Calu3 (cell line): ENCODE data around the gene ZNF768. TPM values are rescaled to one million over a fixed set of nuclear protein-coding genes. Genes with fewer than 3 reads are reported as not detected.
A peak's percentile ranks its signal among the peaks of the same experiment; 100 is the strongest.

Experiments used
- BruUV-seq: library from RNA; stranded (reverse); fragments of 400-500 nt; replicated peaks from 2 replicates; lab custom pipeline; 2021; lab: Mats Ljungman, UMichigan
- CTCF ChIA-PET: fragments of 300-600 bp; sonication (Branson Sonifier 250); formaldehyde crosslinking; loops from one replicate; lab custom pipeline; 2022; ENCODE audit warnings: antibody characterized with exemption; lab: Charles Lee
- DNase-seq: peaks from one replicate; pipeline ENCODE4 v3.0.0; 2022
- H3K27ac Mint-ChIP-seq: one replicate; pipeline ENCODE4 v1.8.0; 2022; ENCODE audit warnings: mixed read lengths; ENCODE audit not compliant: unreplicated experiment
- H3K27me3 Mint-ChIP-seq: one replicate; pipeline ENCODE4 v1.8.0; 2022; ENCODE audit warnings: mixed read lengths; ENCODE audit not compliant: unreplicated experiment
- H3K36me3 Mint-ChIP-seq: one replicate; pipeline ENCODE4 v1.8.0; 2022; ENCODE audit warnings: mild to moderate bottlenecking, moderate library complexity, mixed read lengths; ENCODE audit not compliant: insufficient read depth, unreplicated experiment
- H3K4me1 Mint-ChIP-seq: one replicate; pipeline ENCODE4 v1.8.0; 2022; ENCODE audit warnings: mild to moderate bottlenecking, low read depth, mixed read lengths; ENCODE audit not compliant: unreplicated experiment
- H3K4me3 Mint-ChIP-seq: one replicate; pipeline ENCODE4 v1.8.0; 2022; ENCODE audit warnings: mild to moderate bottlenecking, low read depth, moderate library complexity, mixed read lengths; ENCODE audit not compliant: unreplicated experiment
- H3K9me3 Mint-ChIP-seq: one replicate; pipeline ENCODE4 v1.8.0; 2022; ENCODE audit warnings: low read depth, mixed read lengths; ENCODE audit not compliant: unreplicated experiment
- intact Hi-C: fragments of 100-400 bp; cut with micrococcal nuclease; formaldehyde crosslinking; loops from one replicate; pipeline ENCODE4 v1.10.0; 2022; ENCODE audit not compliant: unreplicated experiment
- total RNA-seq: library from RNA; stranded (reverse); gene quantifications from 2 replicates; pipeline ENCODE4 v1.2.3, GENCODE V29; 2022
- TF ChIP-seq, protein P1 (sequence below): fragments of 200-600 bp; IDR thresholded peaks from one replicate; pipeline ENCODE4 v1.8.0; 2022; ENCODE audit warnings: antibody characterized with exemption; ENCODE audit not compliant: unreplicated experiment

ZNF768 gene
- total RNA-seq, 1 experiment from 2014 or later, result 40.8 TPM

DNA sequence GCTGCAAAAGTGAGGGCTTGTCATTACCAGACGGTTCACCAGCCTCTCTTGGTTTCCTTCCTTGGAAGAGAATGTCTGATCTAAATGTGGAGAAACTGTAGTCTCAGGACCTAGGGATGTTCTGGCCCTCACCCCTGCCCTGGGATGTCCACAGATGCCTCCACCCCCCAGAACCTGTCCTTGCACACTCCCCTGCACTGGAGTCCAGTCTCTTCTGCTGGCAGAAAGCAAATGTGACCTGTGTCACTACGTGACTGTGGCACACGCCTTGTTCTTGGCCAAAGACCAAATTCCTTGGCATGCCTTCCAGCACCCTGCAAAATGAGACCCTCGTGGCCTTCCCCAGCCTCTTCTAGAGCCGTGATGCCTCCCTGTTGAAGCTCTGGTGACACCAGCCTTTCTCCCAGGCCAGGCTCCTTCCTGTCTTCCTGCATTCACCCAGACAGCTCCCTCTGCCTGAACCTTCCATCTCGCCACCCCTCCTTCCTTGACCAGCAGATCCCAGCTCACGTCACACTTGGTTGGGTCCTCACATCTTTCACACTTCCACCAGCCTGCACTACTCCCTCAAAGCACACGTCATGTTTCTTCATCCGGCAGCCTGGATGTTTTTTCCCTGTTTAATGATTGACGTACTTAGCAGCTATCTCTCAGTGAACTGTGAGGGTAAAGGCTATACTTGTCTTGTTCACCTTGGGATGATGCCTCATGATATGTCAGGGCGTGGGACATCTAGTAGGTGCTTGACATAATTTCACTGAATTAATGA is 4.3 kb downstream of the ZNF768 start:
- no peak for DNase-seq
- no peak overlapping the region for H3K4me3 Mint-ChIP-seq
- CTCF ChIA-PET, result no interaction called here
- H3K9me3 Mint-ChIP-seq, result no peaks in the 10 kb centered on the region
- peaks cover 12% of the 10 kb centered on the region for H3K4me1 Mint-ChIP-seq
- H3K27me3 Mint-ChIP-seq, result peaks cover 2% of the 10 kb centered on the region
- intact Hi-C loops, result no loop called here
- H3K36me3 Mint-ChIP-seq, result peaks cover 29% of the 10 kb centered on the region
- no TSS peak for BruUV-seq
- peak overlapping the region; percentile 42 for H3K27ac Mint-ChIP-seq
- TF ChIP-seq, protein P1, sequence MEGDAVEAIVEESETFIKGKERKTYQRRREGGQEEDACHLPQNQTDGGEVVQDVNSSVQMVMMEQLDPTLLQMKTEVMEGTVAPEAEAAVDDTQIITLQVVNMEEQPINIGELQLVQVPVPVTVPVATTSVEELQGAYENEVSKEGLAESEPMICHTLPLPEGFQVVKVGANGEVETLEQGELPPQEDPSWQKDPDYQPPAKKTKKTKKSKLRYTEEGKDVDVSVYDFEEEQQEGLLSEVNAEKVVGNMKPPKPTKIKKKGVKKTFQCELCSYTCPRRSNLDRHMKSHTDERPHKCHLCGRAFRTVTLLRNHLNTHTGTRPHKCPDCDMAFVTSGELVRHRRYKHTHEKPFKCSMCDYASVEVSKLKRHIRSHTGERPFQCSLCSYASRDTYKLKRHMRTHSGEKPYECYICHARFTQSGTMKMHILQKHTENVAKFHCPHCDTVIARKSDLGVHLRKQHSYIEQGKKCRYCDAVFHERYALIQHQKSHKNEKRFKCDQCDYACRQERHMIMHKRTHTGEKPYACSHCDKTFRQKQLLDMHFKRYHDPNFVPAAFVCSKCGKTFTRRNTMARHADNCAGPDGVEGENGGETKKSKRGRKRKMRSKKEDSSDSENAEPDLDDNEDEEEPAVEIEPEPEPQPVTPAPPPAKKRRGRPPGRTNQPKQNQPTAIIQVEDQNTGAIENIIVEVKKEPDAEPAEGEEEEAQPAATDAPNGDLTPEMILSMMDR, result no peak

DNA sequence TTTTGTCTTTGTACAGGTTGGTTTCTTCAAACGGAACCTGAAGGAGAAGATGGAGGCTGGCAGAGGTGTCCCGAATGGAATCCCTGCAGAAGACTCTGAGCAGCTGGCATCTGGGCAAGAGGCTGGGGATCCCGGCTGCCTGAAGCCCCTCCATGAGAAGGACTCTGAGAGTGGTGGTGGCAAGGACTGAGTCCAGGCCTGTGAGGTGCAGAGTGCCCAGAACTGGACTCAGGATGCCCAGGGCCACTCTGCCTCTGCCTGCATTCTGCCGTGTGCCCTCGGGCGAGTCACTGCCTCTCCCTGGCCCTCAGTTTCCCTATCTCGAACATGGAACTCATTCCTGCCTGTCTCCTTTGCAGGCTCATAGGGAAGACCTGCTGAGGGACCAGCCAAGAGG is 4.9 kb downstream of the ZNF768 start:
- Mint-ChIP-seq H3K9me3 (no peaks in the 10 kb centered on the region), H3K36me3 (peaks cover 23% of the 10 kb centered on the region), H3K4me3 (no peak overlapping the region), H3K4me1 (peaks cover 12% of the 10 kb centered on the region), H3K27me3 (peaks cover 7% of the 10 kb centered on the region), H3K27ac (no peak overlapping the region)
- TF ChIP-seq, protein P1, result no peak
- no TSS peak for BruUV-seq
- no peak for DNase-seq
- CTCF ChIA-PET, result no interaction called here
- intact Hi-C loops, result no loop called here

DNA sequence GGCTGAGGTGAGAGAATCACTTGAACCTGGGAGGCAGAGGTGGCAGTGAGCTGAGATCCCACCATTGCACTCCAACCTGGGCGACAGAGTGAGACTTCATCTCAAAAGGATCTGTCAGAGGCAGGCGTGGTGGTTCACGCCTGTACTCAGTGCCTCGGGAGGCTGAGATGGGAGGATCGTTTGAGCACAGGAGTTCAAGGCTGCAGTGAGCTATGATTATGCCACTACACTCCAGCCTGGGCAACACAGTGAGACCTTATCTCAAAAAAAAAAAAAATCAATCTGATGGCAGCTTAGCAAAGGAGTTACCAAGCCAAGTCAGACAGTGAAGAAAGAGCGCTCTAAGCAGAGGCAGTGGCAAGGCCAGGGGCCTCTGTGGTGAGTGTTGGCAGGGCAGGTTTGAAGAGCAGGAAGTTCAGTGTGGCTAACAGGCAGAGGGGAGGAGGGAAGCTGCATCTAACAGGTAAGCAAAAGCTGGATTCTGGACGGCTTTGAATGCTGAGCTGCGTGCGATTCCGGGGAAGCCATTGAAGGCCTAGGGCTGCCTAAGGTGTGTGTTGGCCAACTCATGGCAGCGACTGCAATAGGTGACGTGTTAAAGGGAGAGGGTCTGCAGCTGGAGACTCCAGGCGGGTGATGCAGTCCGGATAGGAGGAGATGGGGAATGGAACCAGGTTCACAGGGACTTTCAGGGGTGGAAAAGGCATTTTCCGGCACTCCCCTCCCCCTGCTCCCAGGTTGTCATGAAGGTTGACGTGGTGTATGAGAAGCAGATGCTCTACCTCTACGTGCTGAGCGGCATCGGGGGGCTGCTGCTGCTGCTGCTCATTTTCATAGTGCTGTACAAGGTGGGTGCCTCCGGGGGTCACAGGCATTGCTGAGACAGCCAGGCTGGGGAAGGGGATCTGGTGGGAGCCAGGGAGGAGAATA is 7.0 kb downstream of the ZNF768 start:
- no TSS peak for BruUV-seq
- no peak for DNase-seq
- Mint-ChIP-seq H3K27me3 (peaks cover 8% of the 10 kb centered on the region), H3K9me3 (no peaks in the 10 kb centered on the region), H3K4me3 (no peak overlapping the region), H3K4me1 (peaks cover 12% of the 10 kb centered on the region), H3K27ac (no peak overlapping the region), H3K36me3 (peaks cover 8% of the 10 kb centered on the region)
- TF ChIP-seq, protein P1, result no peak
- CTCF ChIA-PET, result interaction anchor here (0.6 kb wide), 1 partner anchor 52 kb away, joined by 7 read pairs; no protein-coding TSS in a partner anchor
- intact Hi-C loops, result no loop called here

DNA sequence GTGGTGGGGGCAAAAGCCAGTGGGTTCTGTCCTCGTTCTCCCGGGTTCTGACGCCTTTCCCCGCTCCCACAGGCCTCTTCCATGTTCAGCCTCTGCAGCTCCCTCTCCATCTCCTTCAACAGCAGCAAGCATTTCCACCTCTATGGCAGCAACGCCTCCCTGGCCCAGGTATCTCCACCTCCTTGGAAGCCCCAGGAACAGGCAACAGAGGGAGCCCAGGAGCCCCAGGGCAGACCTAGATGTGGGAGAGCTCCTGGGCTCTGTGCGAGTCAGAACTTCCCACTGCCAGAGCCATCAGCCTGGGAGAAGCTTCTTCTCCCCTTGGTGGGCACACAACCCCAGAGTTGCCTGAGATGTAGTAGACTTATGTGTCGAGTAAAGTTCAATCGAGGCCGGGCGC is 7.8 kb downstream of the ZNF768 start:
- intact Hi-C loops, result no loop called here
- no TSS peak for BruUV-seq
- Mint-ChIP-seq H3K4me1 (peaks cover 12% of the 10 kb centered on the region), H3K9me3 (no peaks in the 10 kb centered on the region), H3K36me3 (no peaks in the 10 kb centered on the region), H3K4me3 (no peak overlapping the region), H3K27me3 (peaks cover 10% of the 10 kb centered on the region), H3K27ac (no peak overlapping the region)
- TF ChIP-seq, protein P1, result no peak
- no peak for DNase-seq
- CTCF ChIA-PET, result interaction anchor here (0.6 kb wide), 1 partner anchor 38 kb away, joined by 3 read pairs; no protein-coding TSS in a partner anchor
